ENCODE results near the gene BAZ2B. TPM values are rescaled to one million over a fixed set of nuclear protein-coding genes. Genes with fewer than 3 reads are reported as not detected.

Gene BAZ2B
- total and polyA plus RNA-seq, 2 donors (not counting 3 experiments of a cell fraction or from before 2014, with no cell fraction given) = 22.1 to 73.8 TPM

- H2AFZ ChIP-seq (ENCODE audit: low read depth, low read length) = no peak overlapping the region
- no peaks in the 10 kb centered on the region for H3K9me3 ChIP-seq (replicated peaks; ENCODE audit: control insufficient read depth, insufficient read depth, low read length)
- CTCF ChIA-PET = interaction anchor here (1.3 kb wide), 1 partner anchor 10 kb away, joined by 3 read pairs; no protein-coding TSS in a partner anchor
- POLR2A ChIA-PET = no interaction called here
- FAIRE-seq (no peak), DNase-seq (ENCODE audit: low read depth, low spot score) (no peak)
- H3K27me3 ChIP-seq (ENCODE audit: control insufficient read depth in 2 of 2, insufficient read depth in 2 of 2, low read length in 2 of 2) = no peaks in the 10 kb centered on the region
- H3K36me3 ChIP-seq (ENCODE audit: control insufficient read depth in 2 of 2, extremely low read depth in 1 of 2, insufficient read depth in 2 of 2, low read length in 2 of 2) = no peaks in the 10 kb centered on the region
- no TSS peak for BruUV-seq (replicated peaks)
- intact Hi-C loops (cut with micrococcal nuclease) (no loop called here), dilution Hi-C loops (cut with MboI; ENCODE audit: extremely low pct_ligation_motif_present, low sequenced_read_pairs) (no loop called here)
- no peak overlapping the region for H3K9ac ChIP-seq (replicated peaks; ENCODE audit: extremely low read depth, insufficient read depth, low read length)
- H3K4me1 ChIP-seq (ENCODE audit: control insufficient read depth, extremely low read depth, insufficient read depth, low read length) = no peaks in the 10 kb centered on the region
- H3K79me2 ChIP-seq (ENCODE audit: control insufficient read depth, insufficient read depth, low read length) = no peaks in the 10 kb centered on the region
- no peaks in the 10 kb centered on the region for H4K20me1 ChIP-seq (replicated peaks; ENCODE audit: control insufficient read depth, extremely low read depth, insufficient read depth, low read length)
- no peak for TF ChIP-seq POLR2A (IDR thresholded peaks at IDR 0.05; ENCODE audit: low read depth, low read length)
- no peak for TF ChIP-seq GATA2 (IDR thresholded peaks at IDR 0.05; ENCODE audit: insufficient read depth, insufficient read length, low read depth, low read length)
- no peak for TF ChIP-seq CTCF (IDR thresholded peaks at IDR 0.05; ENCODE audit: extremely low read depth in 1 of 2, insufficient read depth in 1 of 2, low read depth in 1 of 2, low read length in 2 of 2)
- TF ChIP-seq POLR2AphosphoS5 (IDR thresholded peaks at IDR 0.05; ENCODE audit: insufficient read depth, low read depth, low read length) = no peak
- TF ChIP-seq FOS (IDR thresholded peaks at IDR 0.05; ENCODE audit: borderline replicate concordance, insufficient read depth, low read length) = no peak
- TF ChIP-seq MAX (IDR thresholded peaks at IDR 0.05; ENCODE audit: insufficient read depth, insufficient read length) = no peak
- no peak for TF ChIP-seq MYC (IDR thresholded peaks at IDR 0.05; ENCODE audit: low read depth, low read length)
- no peak for TF ChIP-seq JUN (IDR thresholded peaks at IDR 0.05; ENCODE audit: borderline replicate concordance, insufficient read depth, insufficient read length, low read depth)
- no peak for TF ChIP-seq EZH2 (IDR thresholded peaks at IDR 0.05; ENCODE audit: borderline replicate concordance, low read depth, low read length, severe bottlenecking)
- H3K4me3 ChIP-seq (replicated peaks in 1 of 3; ENCODE audit: insufficient read depth in 1 of 3, low read depth in 1 of 3, low read length in 3 of 3) = no peak overlapping the region
- no peak overlapping the region for H3K27ac ChIP-seq (ENCODE audit: insufficient read depth, low read depth, low read length)
- no peaks in the 10 kb centered on the region for H3K9me1 ChIP-seq (replicated peaks; ENCODE audit: control insufficient read depth, extremely low read depth, insufficient read depth, low read length)
- H3K4me2 ChIP-seq (ENCODE audit: insufficient read depth, low read length) = no peak overlapping the region
Measured at GRCh38 chr2:159468257-159468656, 148.1 kb downstream of the BAZ2B start.

Data from endothelial cell of umbilical vein (primary cell).